Esophagus squamous epithelium (tissue), 5 donors: Measurements from ENCODE around the gene SULT2B1. TPM values are rescaled to one million over a fixed set of nuclear protein-coding genes. Genes with fewer than 3 reads are reported as not detected.

ENCODE experiments used
- DNase-seq: peaks from one replicate; lab custom pipeline; 2025; lab: John Stamatoyannopoulos, UW
- H3K27ac ChIP-seq, 4 donors: fragments of 200-600 bp; sonication (generic); one replicate each; pipeline ENCODE4 v1.5.1; 2016 to 2019; ENCODE audit warnings: mild to moderate bottlenecking in 1 of 4
- H3K27me3 ChIP-seq, 4 donors: fragments of 200-600 bp; sonication (generic); 1 replicate in 3 of 4; 2 replicates in 1 of 4; pipeline versions ENCODE4 v1.5.1 to v1.6.0; 2017 to 2021; ENCODE audit warnings: antibody characterized with exemption in 1 of 4
- H3K36me3 ChIP-seq, 3 donors: fragments of 200-600 bp; sonication (generic); one replicate each; pipeline ENCODE4 v1.5.1; 2016 to 2019
- H3K4me1 ChIP-seq, 3 donors: fragments of 200-600 bp; sonication (generic); one replicate each; pipeline ENCODE4 v1.5.1; 2017 to 2019
- H3K4me3 ChIP-seq, 4 donors: fragments of 200-600 bp; sonication (generic); 1 replicate in 3 of 4; 2 replicates in 1 of 4; pipeline ENCODE4 v1.5.1; 2016 to 2019; ENCODE audit warnings: mild to moderate bottlenecking in 2 of 4, moderate library complexity in 1 of 4
- H3K9me3 ChIP-seq, 3 donors: fragments of 200-600 bp; sonication (generic); one replicate each; pipeline ENCODE4 v1.5.1; 2016 to 2019
- CTCF ChIP-seq, 6 experiments: fragments of 450-650 bp in 4 of 6; fragments of 200-600 bp in 2 of 6; sonication (generic) in 2 of 6; IDR thresholded peaks; one replicate each; pipeline ENCODE4 v1.5.1; 2016 to 2019; ENCODE audit warnings: antibody characterized with exemption in 6 of 6, mild to moderate bottlenecking in 4 of 6, moderate library complexity in 4 of 6
- POLR2A ChIP-seq, 4 donors: fragments of 450-650 bp; IDR thresholded peaks; one replicate each; pipeline ENCODE4 v1.6.1; 2017; ENCODE audit warnings: antibody characterized with exemption in 4 of 4, mild to moderate bottlenecking in 4 of 4, moderate library complexity in 3 of 4
- WGBS, 2 donors: methylation state at CpG; one replicate each; pipeline ENCODE4 v1.1.5; 2018; 5-methylcytosine and 5-hydroxymethylcytosine counted together
- intact Hi-C: fragments of 100-400 bp; cut with DNase I; formaldehyde crosslinking; loops from one replicate; pipeline ENCODE4 v1.15.0; 2022
- total RNA-seq, 4 donors: library from RNA; depleted of rRNA; stranded (reverse); fragments of >200 nt; gene quantifications; one replicate each; pipeline ENCODE4 v1.1.0, GENCODE V29; 2016
- donor health status: DM: yes; HTN: yes; CAD: no.

The SULT2B1 gene
- total RNA-seq, 4 donors from 2014 or later = 84.8 to 253 (median 150) TPM

- Histone ChIP-seq H3K4me3 (no peak overlapping the region), H3K9me3 (no peaks in the 10 kb centered on the region), H3K36me3 (no peaks in the 10 kb centered on the region), H3K4me1 (peaks cover 16 to 51% (median 16%) of the 10 kb centered on the region in 3 donors), H3K27me3 (no peaks in the 10 kb centered on the region), H3K27ac (no peak overlapping the region)
- TF ChIP-seq CTCF (IDR thresholded peaks at IDR 0.05) (no peak), POLR2A (IDR thresholded peaks at IDR 0.05) (no peak)
- intact Hi-C loops = no loop called here
- DNase-seq = no peak
- WGBS, 2 donors = 72 to 73% methylated on average over 2 of the region's 2 CpGs
Measured at GRCh38 chr19:48641850-48642249, 89.9 kb downstream of the SULT2B1 start.

- intact Hi-C loops = no loop called here
- H3K36me3 ChIP-seq = no peaks in the 10 kb centered on the region
- H3K4me1 ChIP-seq = peaks cover 15 to 51% (median 16%) of the 10 kb centered on the region in 3 donors
- no peak overlapping the region for H3K27ac ChIP-seq
- DNase-seq = no peak
- TF ChIP-seq CTCF (IDR thresholded peaks at IDR 0.05) (no peak), POLR2A (IDR thresholded peaks at IDR 0.05) (no peak)
- WGBS, 2 donors = 88 to 89% methylated on average over 5 of the region's 5 CpGs
- no peaks in the 10 kb centered on the region for H3K27me3 ChIP-seq
- no peaks in the 10 kb centered on the region for H3K9me3 ChIP-seq
- H3K4me3 ChIP-seq = no peak overlapping the region
Measured at GRCh38 chr19:48642862-48643261, 90.9 kb downstream of the SULT2B1 start.

- intact Hi-C loops = no loop called here
- DNase-seq = no peak
- Histone ChIP-seq H3K27me3 (no peaks in the 10 kb centered on the region), H3K4me1 (peaks cover 7 to 45% (median 13%) of the 10 kb centered on the region in 3 donors), H3K36me3 (no peaks in the 10 kb centered on the region), H3K27ac (peak overlapping the region in 2 of 4 donors; percentile 91), H3K4me3 (peak overlapping the region in 2 of 4 donors; percentile 59 to 80), H3K9me3 (no peaks in the 10 kb centered on the region)
- TF ChIP-seq CTCF (IDR thresholded peaks at IDR 0.05) (no peak), POLR2A (IDR thresholded peaks at IDR 0.05) (no peak)
- 67% methylated on average over 4 of the region's 4 CpGs; no CpG with 5 or more reads in 1 of the 2 donors for WGBS, 2 donors
Measured at GRCh38 chr19:48644355-48644754, 92.4 kb downstream of the SULT2B1 start.

- Histone ChIP-seq H3K27ac (peak overlapping the region; percentile 85 to 94 (median 91)), H3K9me3 (no peaks in the 10 kb centered on the region), H3K4me3 (peak overlapping the region; percentile 34 to 80 (median 60)), H3K27me3 (no peaks in the 10 kb centered on the region), H3K36me3 (no peaks in the 10 kb centered on the region), H3K4me1 (peaks cover 7 to 45% (median 18%) of the 10 kb centered on the region in 3 donors)
- intact Hi-C loops = no loop called here
- DNase-seq = no peak
- TF ChIP-seq CTCF (IDR thresholded peaks at IDR 0.05) (no peak), POLR2A (IDR thresholded peaks at IDR 0.05) (peak in 2 of 4 donors; percentile 7 to 27)
- WGBS, 2 donors = 0 to 4% methylated on average over 15 of the region's 25 CpGs
Measured at GRCh38 chr19:48644839-48645619, 93.1 kb downstream of the SULT2B1 start.

- intact Hi-C loops = no loop called here
- Histone ChIP-seq H3K4me1 (peaks cover 7 to 45% (median 18%) of the 10 kb centered on the region in 3 donors), H3K27ac (peak overlapping the region; percentile 85 to 94 (median 91)), H3K36me3 (no peaks in the 10 kb centered on the region), H3K9me3 (no peaks in the 10 kb centered on the region), H3K27me3 (no peaks in the 10 kb centered on the region), H3K4me3 (peak overlapping the region; percentile 34 to 80 (median 60))
- DNase-seq = no peak
- no peak for TF ChIP-seq CTCF (IDR thresholded peaks at IDR 0.05)
- no peak for TF ChIP-seq POLR2A (IDR thresholded peaks at IDR 0.05)
- 1% methylated on average over 5 to 6 of the region's 6 CpGs for WGBS, 2 donors
Measured at GRCh38 chr19:48645620-48646000, 93.6 kb downstream of the SULT2B1 start.
